SK-N-SH treated with all-trans-retinoic acid at 6 μM for 48 hours (cell line): ENCODE data around the gene KREMEN1.

Experiments
- ATAC-seq: fragments of 200-7000 bp; cut with Tn5 transposase; 3 replicates; pipeline ENCODE4 v1.9.1; 2020; ENCODE audit warnings: mild to moderate bottlenecking, moderate library complexity
- ARNTL ChIP-seq: fragments of 450-650 bp; formaldehyde crosslinking; IDR thresholded peaks from 2 replicates; pipeline ENCODE4 v1.5.0; 2020; ENCODE audit warnings: low read depth, mild to moderate bottlenecking, moderate library complexity, borderline replicate concordance
- BACH2 ChIP-seq: fragments of 250-450 bp; sonication (Bioruptor Pico); IDR thresholded peaks from 2 replicates; pipeline ENCODE4 v1.9.0; 2021; ENCODE audit warnings: mild to moderate bottlenecking, borderline replicate concordance
- CSDC2 ChIP-seq: fragments of 250-450 bp; sonication (Bioruptor Pico); IDR thresholded peaks from 2 replicates; pipeline ENCODE4 v1.5.0; 2020; ENCODE audit warnings: mild to moderate bottlenecking, moderate library complexity
- ESRRG ChIP-seq: fragments of 250-450 bp; sonication (Bioruptor Pico); IDR thresholded peaks from 2 replicates; pipeline ENCODE4 v1.6.1; 2021; ENCODE audit warnings: mild to moderate bottlenecking
- GLIS3 ChIP-seq: fragments of 250-450 bp; sonication (Bioruptor Pico); IDR thresholded peaks from 2 replicates; pipeline ENCODE4 v1.5.0; 2020; ENCODE audit warnings: mild to moderate bottlenecking, moderate library complexity
- ISL1 ChIP-seq: fragments of 250-450 bp; sonication (Bioruptor Pico); IDR thresholded peaks from 2 replicates; pipeline ENCODE4 v2.1.2; 2022; ENCODE audit warnings: mild to moderate bottlenecking, moderate library complexity
- OSR1 ChIP-seq: fragments of 250-450 bp; sonication (Bioruptor Pico); IDR thresholded peaks from 2 replicates; pipeline ENCODE4 v1.8.0; 2022; ENCODE audit warnings: moderate library complexity, mild to moderate bottlenecking, inconsistent platforms
- RARB ChIP-seq: fragments of 250-450 bp; sonication (Bioruptor Pico); IDR thresholded peaks from 2 replicates; pipeline ENCODE4 v1.8.0; 2021; ENCODE audit warnings: mild to moderate bottlenecking, moderate library complexity
- SNAI2 ChIP-seq: fragments of 250-450 bp; sonication (Bioruptor Pico); IDR thresholded peaks from 2 replicates; pipeline ENCODE4 v1.5.0; 2020; ENCODE audit warnings: mild to moderate bottlenecking, moderate library complexity
- TCF4 ChIP-seq: fragments of 250-450 bp; sonication (Bioruptor Pico); IDR thresholded peaks from 2 replicates; pipeline ENCODE4 v1.8.0; 2021; ENCODE audit warnings: mild to moderate bottlenecking, moderate library complexity, borderline replicate concordance
- TOX ChIP-seq: fragments of 250-450 bp; sonication (Bioruptor Pico); IDR thresholded peaks from 2 replicates; pipeline ENCODE4 v1.8.0; 2021; ENCODE audit warnings: mild to moderate bottlenecking, moderate library complexity, borderline replicate concordance
- ZFP3 ChIP-seq: fragments of 250-450 bp; sonication (Bioruptor Pico); IDR thresholded peaks from 2 replicates; pipeline ENCODE4 v1.5.0; 2020; ENCODE audit warnings: mild to moderate bottlenecking, moderate library complexity
- ZFP30 ChIP-seq: fragments of 450-650 bp; formaldehyde crosslinking; IDR thresholded peaks from 2 replicates; pipeline ENCODE4 v1.5.0; 2022; ENCODE audit warnings: mild to moderate bottlenecking, moderate library complexity
- ZNF70 ChIP-seq: fragments of 450-650 bp; formaldehyde crosslinking; IDR thresholded peaks from 2 replicates; pipeline ENCODE4 v1.5.0; 2020; ENCODE audit warnings: mild to moderate bottlenecking, moderate library complexity
- ZNF8 ChIP-seq: fragments of 450-650 bp; formaldehyde crosslinking; IDR thresholded peaks from 2 replicates; pipeline ENCODE4 v1.5.0; 2020; ENCODE audit warnings: mild to moderate bottlenecking, moderate library complexity
- TF ChIP-seq, protein P1 (sequence below): fragments of 250-450 bp; sonication (Bioruptor Pico); IDR thresholded peaks from 2 replicates; pipeline ENCODE4 v1.5.1; 2021; ENCODE audit warnings: mild to moderate bottlenecking, moderate library complexity
- TF ChIP-seq, protein P2 (sequence below): fragments of 250-450 bp; sonication (Bioruptor Pico); IDR thresholded peaks from 2 replicates; pipeline ENCODE4 v1.8.0; 2020; ENCODE audit warnings: mild to moderate bottlenecking, moderate library complexity, borderline replicate concordance
- TF ChIP-seq, protein P3 (sequence below): fragments of 250-450 bp; sonication (Bioruptor Pico); IDR thresholded peaks from 2 replicates; pipeline ENCODE4 v1.8.0; 2021; ENCODE audit warnings: low read depth, mild to moderate bottlenecking, moderate library complexity, borderline replicate concordance
- TF ChIP-seq, protein P4 (sequence below): fragments of 250-450 bp; sonication (Bioruptor Pico); IDR thresholded peaks from 2 replicates; pipeline ENCODE4 v1.5.1; 2020; ENCODE audit warnings: low read depth, mild to moderate bottlenecking, moderate library complexity

The KREMEN1 gene

DNA sequence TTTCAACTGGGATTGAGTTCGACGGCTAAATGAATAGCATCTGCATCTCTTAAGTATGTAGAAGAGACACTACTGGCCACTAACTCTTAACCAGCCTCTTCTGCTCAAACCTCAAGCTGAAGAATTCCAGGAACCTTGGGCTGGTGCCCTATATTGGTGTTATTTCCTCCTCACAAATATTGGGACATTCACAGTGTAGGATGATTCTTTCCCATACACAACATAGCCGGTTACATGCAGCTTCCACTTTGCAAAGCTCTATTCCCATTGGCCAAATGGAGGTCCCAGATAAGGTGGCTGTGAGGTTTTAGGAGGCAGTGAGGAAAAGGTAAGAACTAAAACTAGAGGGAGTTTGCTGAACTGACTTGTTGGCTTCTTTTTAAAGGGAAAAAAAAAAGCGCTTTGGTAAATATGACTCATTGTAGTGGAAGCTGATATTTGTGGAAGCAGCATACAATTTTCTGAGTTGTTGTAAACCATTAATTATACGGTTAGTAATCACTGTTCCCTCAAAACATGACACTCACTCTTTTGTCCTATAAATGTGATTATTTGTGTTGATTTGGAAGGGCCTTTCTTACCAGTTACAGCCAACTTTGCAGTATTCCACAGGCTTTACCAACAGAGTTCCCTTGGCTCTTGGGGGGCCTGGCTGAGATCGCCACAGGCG, 28.8 kb upstream of the KREMEN1 start:
- no peak for TF ChIP-seq SNAI2
- TF ChIP-seq RARB (CRISPR knock-in tag), result no peak
- TF ChIP-seq ZNF70 (CRISPR knock-in tag), result no peak
- no peak for TF ChIP-seq BACH2 (CRISPR knock-in tag)
- TF ChIP-seq, all 23 proteins: peak for 0
- peak; percentile 61 for ATAC-seq

DNA sequence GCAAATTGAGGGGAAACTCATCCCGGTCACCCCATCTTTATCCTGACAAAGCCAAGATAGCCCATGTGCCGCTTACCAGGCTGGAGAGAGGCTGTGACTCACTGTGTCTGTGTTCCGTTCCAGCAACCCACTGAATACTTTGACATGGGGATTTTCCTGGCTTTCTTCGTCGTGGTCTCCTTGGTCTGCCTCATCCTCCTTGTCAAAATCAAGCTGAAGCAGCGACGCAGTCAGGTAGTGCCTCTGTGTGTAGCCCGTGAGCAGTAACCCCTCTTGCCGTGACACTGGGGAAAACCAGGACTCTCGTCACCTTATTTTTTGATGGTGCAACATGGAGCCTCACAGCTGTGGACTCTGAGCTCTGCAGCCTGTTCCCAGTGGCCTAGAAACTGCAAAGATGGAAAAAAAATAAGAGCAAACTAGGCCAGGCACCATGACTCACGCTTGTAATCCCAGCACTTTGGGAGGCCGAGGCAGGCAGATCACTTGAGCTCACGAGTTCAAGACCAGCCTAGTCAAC, 28.1 kb upstream of the KREMEN1 start:
- peak; percentile 82 for ATAC-seq
- TF ChIP-seq SNAI2 (no peak), TOX (CRISPR knock-in tag) (no peak), ESRRG (CRISPR knock-in tag) (no peak), ZFP30 (CRISPR knock-in tag) (no peak), ZNF70 (CRISPR knock-in tag) (no peak), BACH2 (CRISPR knock-in tag) (no peak), OSR1 (no peak), ZNF8 (CRISPR knock-in tag) (no peak), CSDC2 (CRISPR knock-in tag) (no peak), ZFP3 (CRISPR knock-in tag) (no peak), RARB (CRISPR knock-in tag) (no peak), ISL1 (CRISPR knock-in tag) (no peak), GLIS3 (no peak)
- TF ChIP-seq, protein P1, sequence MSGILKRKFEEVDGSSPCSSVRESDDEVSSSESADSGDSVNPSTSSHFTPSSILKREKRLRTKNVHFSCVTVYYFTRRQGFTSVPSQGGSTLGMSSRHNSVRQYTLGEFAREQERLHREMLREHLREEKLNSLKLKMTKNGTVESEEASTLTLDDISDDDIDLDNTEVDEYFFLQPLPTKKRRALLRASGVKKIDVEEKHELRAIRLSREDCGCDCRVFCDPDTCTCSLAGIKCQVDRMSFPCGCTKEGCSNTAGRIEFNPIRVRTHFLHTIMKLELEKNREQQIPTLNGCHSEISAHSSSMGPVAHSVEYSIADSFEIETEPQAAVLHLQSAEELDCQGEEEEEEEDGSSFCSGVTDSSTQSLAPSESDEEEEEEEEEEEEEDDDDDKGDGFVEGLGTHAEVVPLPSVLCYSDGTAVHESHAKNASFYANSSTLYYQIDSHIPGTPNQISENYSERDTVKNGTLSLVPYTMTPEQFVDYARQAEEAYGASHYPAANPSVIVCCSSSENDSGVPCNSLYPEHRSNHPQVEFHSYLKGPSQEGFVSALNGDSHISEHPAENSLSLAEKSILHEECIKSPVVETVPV (CRISPR knock-in tag), result no peak
- TF ChIP-seq, protein P2, sequence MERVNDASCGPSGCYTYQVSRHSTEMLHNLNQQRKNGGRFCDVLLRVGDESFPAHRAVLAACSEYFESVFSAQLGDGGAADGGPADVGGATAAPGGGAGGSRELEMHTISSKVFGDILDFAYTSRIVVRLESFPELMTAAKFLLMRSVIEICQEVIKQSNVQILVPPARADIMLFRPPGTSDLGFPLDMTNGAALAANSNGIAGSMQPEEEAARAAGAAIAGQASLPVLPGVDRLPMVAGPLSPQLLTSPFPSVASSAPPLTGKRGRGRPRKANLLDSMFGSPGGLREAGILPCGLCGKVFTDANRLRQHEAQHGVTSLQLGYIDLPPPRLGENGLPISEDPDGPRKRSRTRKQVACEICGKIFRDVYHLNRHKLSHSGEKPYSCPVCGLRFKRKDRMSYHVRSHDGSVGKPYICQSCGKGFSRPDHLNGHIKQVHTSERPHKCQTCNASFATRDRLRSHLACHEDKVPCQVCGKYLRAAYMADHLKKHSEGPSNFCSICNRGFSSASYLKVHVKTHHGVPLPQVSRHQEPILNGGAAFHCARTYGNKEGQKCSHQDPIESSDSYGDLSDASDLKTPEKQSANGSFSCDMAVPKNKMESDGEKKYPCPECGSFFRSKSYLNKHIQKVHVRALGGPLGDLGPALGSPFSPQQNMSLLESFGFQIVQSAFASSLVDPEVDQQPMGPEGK (CRISPR knock-in tag), result no peak
- TF ChIP-seq, protein P3, sequence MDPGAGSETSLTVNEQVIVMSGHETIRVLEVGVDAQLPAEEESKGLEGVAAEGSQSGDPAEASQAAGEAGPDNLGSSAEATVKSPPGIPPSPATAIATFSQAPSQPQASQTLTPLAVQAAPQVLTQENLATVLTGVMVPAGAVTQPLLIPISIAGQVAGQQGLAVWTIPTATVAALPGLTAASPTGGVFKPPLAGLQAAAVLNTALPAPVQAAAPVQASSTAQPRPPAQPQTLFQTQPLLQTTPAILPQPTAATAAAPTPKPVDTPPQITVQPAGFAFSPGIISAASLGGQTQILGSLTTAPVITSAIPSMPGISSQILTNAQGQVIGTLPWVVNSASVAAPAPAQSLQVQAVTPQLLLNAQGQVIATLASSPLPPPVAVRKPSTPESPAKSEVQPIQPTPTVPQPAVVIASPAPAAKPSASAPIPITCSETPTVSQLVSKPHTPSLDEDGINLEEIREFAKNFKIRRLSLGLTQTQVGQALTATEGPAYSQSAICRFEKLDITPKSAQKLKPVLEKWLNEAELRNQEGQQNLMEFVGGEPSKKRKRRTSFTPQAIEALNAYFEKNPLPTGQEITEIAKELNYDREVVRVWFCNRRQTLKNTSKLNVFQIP (CRISPR knock-in tag), result no peak

DNA sequence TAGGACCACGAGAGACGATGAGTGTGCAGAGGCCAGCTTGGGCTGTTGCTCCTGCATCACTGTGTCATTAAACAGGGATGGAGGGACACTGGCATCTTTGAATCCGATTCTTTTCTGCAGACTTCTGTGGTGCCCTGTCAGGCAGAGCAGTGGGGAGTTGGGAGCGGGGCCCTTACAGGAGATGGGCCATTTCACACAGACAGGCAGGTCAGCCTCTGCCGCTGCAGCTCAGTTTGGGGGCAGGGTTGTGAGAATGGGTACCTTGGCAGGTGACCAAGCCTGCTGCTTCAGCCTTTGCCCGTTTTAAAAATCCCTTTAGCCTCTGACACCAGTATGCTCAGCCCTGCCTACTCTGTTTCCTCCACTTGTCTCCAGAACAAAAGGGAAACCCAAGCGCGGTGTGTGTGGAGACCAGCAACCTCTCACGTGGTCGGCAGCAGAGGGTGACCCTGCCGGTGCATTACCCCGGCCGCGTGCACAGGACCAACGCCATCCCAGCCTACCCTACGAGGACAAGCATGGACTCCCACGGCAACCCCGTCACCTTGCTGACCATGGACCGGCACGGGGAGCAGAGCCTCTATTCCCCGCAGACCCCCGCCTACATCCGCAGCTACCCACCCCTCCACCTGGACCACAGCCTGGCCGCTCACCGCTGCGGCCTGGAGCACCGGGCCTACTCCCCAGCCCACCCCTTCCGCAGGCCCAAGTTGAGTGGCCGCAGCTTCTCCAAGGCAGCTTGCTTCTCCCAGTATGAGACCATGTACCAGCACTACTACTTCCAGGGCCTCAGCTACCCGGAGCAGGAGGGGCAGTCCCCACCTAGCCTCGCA, 23.8 kb upstream of the KREMEN1 start:
- ATAC-seq, result no peak
- TF ChIP-seq, protein P1 (CRISPR knock-in tag), result no peak
- no peak for TF ChIP-seq CSDC2 (CRISPR knock-in tag)
- TF ChIP-seq GLIS3, result no peak
- TF ChIP-seq ESRRG (CRISPR knock-in tag), result no peak
- TF ChIP-seq ZNF8 (CRISPR knock-in tag), result no peak
- no peak for TF ChIP-seq RARB (CRISPR knock-in tag)
- no peak for TF ChIP-seq OSR1
- TF ChIP-seq, protein P4, sequence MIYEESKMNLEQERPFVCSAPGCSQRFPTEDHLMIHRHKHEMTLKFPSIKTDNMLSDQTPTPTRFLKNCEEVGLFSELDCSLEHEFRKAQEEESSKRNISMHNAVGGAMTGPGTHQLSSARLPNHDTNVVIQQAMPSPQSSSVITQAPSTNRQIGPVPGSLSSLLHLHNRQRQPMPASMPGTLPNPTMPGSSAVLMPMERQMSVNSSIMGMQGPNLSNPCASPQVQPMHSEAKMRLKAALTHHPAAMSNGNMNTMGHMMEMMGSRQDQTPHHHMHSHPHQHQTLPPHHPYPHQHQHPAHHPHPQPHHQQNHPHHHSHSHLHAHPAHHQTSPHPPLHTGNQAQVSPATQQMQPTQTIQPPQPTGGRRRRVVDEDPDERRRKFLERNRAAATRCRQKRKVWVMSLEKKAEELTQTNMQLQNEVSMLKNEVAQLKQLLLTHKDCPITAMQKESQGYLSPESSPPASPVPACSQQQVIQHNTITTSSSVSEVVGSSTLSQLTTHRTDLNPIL, result no peak
- TF ChIP-seq ARNTL (CRISPR knock-in tag), result no peak
- no peak for TF ChIP-seq TCF4 (CRISPR knock-in tag)
- TF ChIP-seq ZFP30 (CRISPR knock-in tag), result no peak
- TF ChIP-seq TOX (CRISPR knock-in tag), result no peak
- TF ChIP-seq, protein P2 (CRISPR knock-in tag), result no peak
